Loucy (cell line): ENCODE results near the gene LDLRAD4.

Experiments used
- H2AFZ ChIP-seq: fragments of 200-600 bp; sonication (generic); 2 replicates; pipeline ENCODE4 v1.6.0; 2016; ENCODE audit warnings: antibody characterized with exemption, mild to moderate bottlenecking, low read length, moderate library complexity
- H3F3A ChIP-seq: fragments of 200-600 bp; 2 replicates; pipeline ENCODE4 v1.6.0; 2016; ENCODE audit warnings: antibody characterized with exemption, low read depth, mild to moderate bottlenecking
- H3K27me3 ChIP-seq: fragments of 200-600 bp; sonication (generic); 2 replicates; pipeline ENCODE4 v1.6.1; 2014; ENCODE audit warnings: low read length, mild to moderate bottlenecking; ENCODE audit not compliant: insufficient read depth, poor library complexity, severe bottlenecking
- H3K36me3 ChIP-seq: fragments of 200-600 bp; sonication (generic); 2 replicates; pipeline ENCODE4 v1.6.1; 2016; ENCODE audit warnings: low read length; ENCODE audit not compliant: insufficient read depth
- H3K4me1 ChIP-seq: fragments of 200-600 bp; sonication (generic); 2 replicates; pipeline ENCODE4 v1.5.1; 2014; ENCODE audit warnings: low read length, mild to moderate bottlenecking; ENCODE audit not compliant: insufficient read depth, poor library complexity, severe bottlenecking
- H3K4me2 ChIP-seq: fragments of 200-600 bp; sonication (generic); 2 replicates; pipeline ENCODE4 v1.6.0; 2014; ENCODE audit warnings: antibody characterized with exemption, low read length, low read depth, mild to moderate bottlenecking; ENCODE audit not compliant: poor library complexity, severe bottlenecking
- H3K4me3 ChIP-seq: fragments of 200-600 bp; sonication (generic); 2 replicates; pipeline ENCODE4 v1.5.1; 2014; ENCODE audit warnings: low read length, mild to moderate bottlenecking, mixed read lengths; ENCODE audit not compliant: poor library complexity, severe bottlenecking
- H3K79me2 ChIP-seq: fragments of 200-600 bp; sonication (generic); 2 replicates; pipeline ENCODE4 v1.6.1; 2014; ENCODE audit warnings: low read length; ENCODE audit not compliant: insufficient read depth
- H3K9ac ChIP-seq: fragments of 200-600 bp; sonication (generic); 2 replicates; pipeline ENCODE4 v1.6.0; 2014; ENCODE audit warnings: mild to moderate bottlenecking, low read depth, low read length, moderate library complexity; ENCODE audit not compliant: poor library complexity, severe bottlenecking
- H3K9me2 ChIP-seq: fragments of 200-600 bp; sonication (generic); replicated peaks from 2 replicates; pipeline ENCODE4 v1.6.1; 2016; ENCODE audit warnings: low read depth, low read length, mixed read lengths
- H3K9me3 ChIP-seq: fragments of 200-600 bp; sonication (generic); 2 replicates; pipeline ENCODE4 v1.6.1; 2014; ENCODE audit warnings: mild to moderate bottlenecking, antibody characterized with exemption, low read length, low read depth; ENCODE audit not compliant: insufficient read depth
- H4K20me1 ChIP-seq: fragments of 200-600 bp; sonication (generic); 2 replicates; pipeline ENCODE4 v1.6.0; 2014; ENCODE audit warnings: antibody characterized with exemption, low read length, mild to moderate bottlenecking; ENCODE audit not compliant: insufficient read depth, poor library complexity, severe bottlenecking
- CTCF ChIP-seq: fragments of 200-600 bp; sonication (generic); conservative IDR thresholded peaks from 2 replicates; pipeline ENCODE4 v1.5.1; 2014; ENCODE audit warnings: mild to moderate bottlenecking, antibody characterized with exemption, low read length
- EZH2phosphoT487 ChIP-seq: fragments of 200-600 bp; IDR thresholded peaks from 2 replicates; pipeline ENCODE4 v1.6.1; 2018; ENCODE audit warnings: antibody characterized with exemption, mild to moderate bottlenecking, moderate library complexity, borderline replicate concordance

Gene LDLRAD4

GRCh38 chr18:13455471-13455870 is 236.9 kb downstream of the LDLRAD4 start:
- Histone ChIP-seq H3K4me1 (peaks cover 28% of the 10 kb centered on the region), H3K9ac (no peak overlapping the region), H3K9me2 (no peaks in the 10 kb centered on the region), H3K79me2 (peaks cover 11% of the 10 kb centered on the region; the same call in 1 of the 2 replicates), H3K9me3 (no peaks in the 10 kb centered on the region), H3F3A (no peaks in the 10 kb centered on the region), H3K27me3 (no peaks in the 10 kb centered on the region), H3K4me3 (no peak overlapping the region), H3K4me2 (no peak overlapping the region), H2AFZ (no peak overlapping the region), H4K20me1 (no peaks in the 10 kb centered on the region), H3K36me3 (no peaks in the 10 kb centered on the region)
- TF ChIP-seq EZH2phosphoT487 (no peak), CTCF (no peak)

- no peaks in the 10 kb centered on the region for H4K20me1 ChIP-seq
- no peak overlapping the region for H3K4me2 ChIP-seq
- no peak overlapping the region for H2AFZ ChIP-seq
- peaks cover 22% of the 10 kb centered on the region for H3K4me1 ChIP-seq
- no peak overlapping the region for H3K4me3 ChIP-seq
- H3K36me3 ChIP-seq: no peaks in the 10 kb centered on the region
- H3K9ac ChIP-seq: no peak overlapping the region
- H3K9me3 ChIP-seq: no peaks in the 10 kb centered on the region
- H3K27me3 ChIP-seq: no peaks in the 10 kb centered on the region
- H3K9me2 ChIP-seq: no peaks in the 10 kb centered on the region
- H3K79me2 ChIP-seq: peaks cover 11% of the 10 kb centered on the region; the same call in 1 of the 2 replicates
- H3F3A ChIP-seq: no peaks in the 10 kb centered on the region
- TF ChIP-seq EZH2phosphoT487 (no peak), CTCF (no peak)
Observed at GRCh38 chr18:13455960-13456481, 237.5 kb downstream of the LDLRAD4 start.

GRCh38 chr18:13456736-13457271 is 238.2 kb downstream of the LDLRAD4 start:
- no peaks in the 10 kb centered on the region for H3K27me3 ChIP-seq
- no peak overlapping the region for H3K4me3 ChIP-seq
- no peaks in the 10 kb centered on the region for H3K36me3 ChIP-seq
- H3K4me1 ChIP-seq: peaks cover 21% of the 10 kb centered on the region
- H3K4me2 ChIP-seq: no peak overlapping the region
- no peaks in the 10 kb centered on the region for H3K9me3 ChIP-seq
- peaks cover 8% of the 10 kb centered on the region; the same call in 1 of the 2 replicates for H3K79me2 ChIP-seq
- no peaks in the 10 kb centered on the region for H4K20me1 ChIP-seq
- no peaks in the 10 kb centered on the region for H3K9me2 ChIP-seq
- H2AFZ ChIP-seq: no peak overlapping the region
- H3K9ac ChIP-seq: no peak overlapping the region
- TF ChIP-seq CTCF: no peak
- TF ChIP-seq EZH2phosphoT487: no peak
- H3F3A ChIP-seq: no peaks in the 10 kb centered on the region
